Stomach (tissue), 4 donors: ENCODE data around the gene TAF11.

ENCODE experiments used
- CTCF ChIP-seq, 7 experiments: fragments of 450-650 bp in 4 of 7; fragments of 200-600 bp in 3 of 7; sonication (generic) in 3 of 7; IDR thresholded peaks; one replicate each; pipeline ENCODE4 v1.5.1; 2016 to 2019; ENCODE audit warnings: antibody characterized with exemption in 7 of 7, control low read depth in 2 of 7, mild to moderate bottlenecking in 1 of 7
- EP300 ChIP-seq: sonication (generic); formaldehyde crosslinking; IDR thresholded peaks from one replicate; pipeline ENCODE4 v1.6.1; 2017; ENCODE audit warnings: antibody characterized with exemption
- POLR2A ChIP-seq, 4 donors: fragments of 450-650 bp; IDR thresholded peaks; one replicate each; pipeline ENCODE4 v1.6.1; 2016; ENCODE audit warnings: antibody characterized with exemption in 4 of 4, control low read depth in 2 of 4, mild to moderate bottlenecking in 1 of 4, moderate library complexity in 1 of 4
- POLR2AphosphoS5 ChIP-seq, 3 donors: sonication (generic); formaldehyde crosslinking; IDR thresholded peaks; one replicate each; pipeline ENCODE4 v1.6.1; 2016; ENCODE audit warnings: antibody characterized with exemption in 3 of 3

GRCh38 chr6:34887753-34888513, at the start of gene TAF11:
- no peak for TF ChIP-seq CTCF (IDR thresholded peaks at IDR 0.05)
- TF ChIP-seq POLR2A (IDR thresholded peaks at IDR 0.05), result peak in 2 of 4 donors; percentile 30 to 74
- TF ChIP-seq POLR2AphosphoS5 (IDR thresholded peaks at IDR 0.05), result peak; percentile 94 to 98 (median 95)
- TF ChIP-seq EP300, result no peak
